ENCODE measurements around the gene STK32B.

- no peak for TF ChIP-seq CTCF (IDR thresholded peaks at IDR 0.05)
- TF ChIP-seq POLR2A (IDR thresholded peaks at IDR 0.05), result no peak
Observed at GRCh38 chr4:5133933-5134594, 82.8 kb downstream of the STK32B start.

Measured in lower leg skin (tissue), 3 donors.